ENCODE measurements around the gene GOLGA3. TPM values are rescaled to one million over a fixed set of nuclear protein-coding genes. Genes with fewer than 3 reads are reported as not detected.

GOLGA3 gene
- total and polyA plus RNA-seq, 10 of the 15 experiments (the other 5 are each of a cell fraction or from before 2014, with no cell fraction given), result 2.0 to 42.7 (median 15.2) TPM

DNA sequence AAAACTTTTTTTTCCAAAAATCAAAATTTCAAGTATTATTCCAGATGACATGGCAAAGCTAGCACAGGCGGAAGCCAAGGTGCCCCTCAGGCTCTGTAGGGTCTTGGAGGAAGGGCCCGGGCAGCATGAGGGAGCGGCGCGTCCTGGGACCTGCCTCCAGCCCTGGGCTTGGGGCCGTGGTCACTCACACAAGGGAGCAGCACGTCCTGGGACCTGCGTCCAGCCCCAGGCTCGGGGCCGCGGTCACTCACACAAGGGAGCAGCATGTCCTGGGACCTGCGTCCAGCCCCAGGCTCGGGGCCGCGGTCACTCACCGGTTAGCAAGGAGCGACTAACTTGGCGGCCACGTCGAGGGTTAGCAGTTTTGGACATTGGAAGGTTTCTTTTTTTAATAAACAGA is 11.9 kb upstream of the GOLGA3 start:
- H3K79me2 ChIP-seq (ENCODE audit: control insufficient read depth, insufficient read depth, low read length), result no peaks in the 10 kb centered on the region
- in situ Hi-C loops (cut with MboI), result no loop called here
- TF ChIP-seq ZNF274 (IDR thresholded peaks at IDR 0.05; ENCODE audit: insufficient read depth, insufficient read length) (no peak), ZNF384 (IDR thresholded peaks at IDR 0.05; ENCODE audit: borderline replicate concordance, low read depth, low read length) (no peak), LARP7 (IDR thresholded peaks at IDR 0.05) (no peak), IKZF1 (conservative IDR thresholded peaks at IDR 0.05) (no peak), MTA3 (IDR thresholded peaks at IDR 0.05; ENCODE audit: borderline replicate concordance, low read length) (no peak), NR2C1 (IDR thresholded peaks at IDR 0.05) (no peak), ATF7 (IDR thresholded peaks at IDR 0.05; ENCODE audit: low read depth) (no peak), KDM1A (IDR thresholded peaks at IDR 0.05; ENCODE audit: borderline replicate concordance) (no peak), RUNX3 (IDR thresholded peaks at IDR 0.05; ENCODE audit: low read length) (no peak), NFXL1 (IDR thresholded peaks at IDR 0.05; ENCODE audit: borderline replicate concordance) (no peak), STAT1 (conservative IDR thresholded peaks at IDR 0.05) (no peak), ETV6 (conservative IDR thresholded peaks at IDR 0.05 in 1 of 2, IDR thresholded peaks at IDR 0.05 in 1 of 2; ENCODE audit: borderline replicate concordance in 1 of 2, low read depth in 1 of 2) (no peak), NR2F1 (conservative IDR thresholded peaks at IDR 0.05) (no peak), POLR2A (IDR thresholded peaks at IDR 0.05; ENCODE audit: low read depth, low read length) (no peak), SKIL (IDR thresholded peaks at IDR 0.05; ENCODE audit: low read depth, poor library complexity, severe bottlenecking) (no peak), ZBTB11 (CRISPR knock-in tag; IDR thresholded peaks at IDR 0.05) (no peak), BRCA1 (IDR thresholded peaks at IDR 0.05; ENCODE audit: low read depth, low read length) (no peak), FOXK2 (IDR thresholded peaks at IDR 0.05) (no peak), NR2C2 (IDR thresholded peaks at IDR 0.05; ENCODE audit: borderline replicate concordance, control insufficient read depth, insufficient read length, low read depth) (no peak), IRF5 (IDR thresholded peaks at IDR 0.05; ENCODE audit: borderline replicate concordance) (no peak)
- no peak for FAIRE-seq
- intact Hi-C loops (cut with micrococcal nuclease; ENCODE audit: unreplicated experiment), result no loop called here
- H3K27me3 ChIP-seq (replicated peaks in 1 of 2; ENCODE audit: control insufficient read depth in 2 of 2, insufficient read depth in 2 of 2, low read length in 1 of 2), result no peaks in the 10 kb centered on the region
- H3K36me3 ChIP-seq (ENCODE audit: control insufficient read depth in 2 of 2, insufficient read depth in 2 of 2, low read length in 1 of 2), result peaks cover 6 to 11% of the 10 kb centered on the region in 2 experiments; a peak in 3 of 4 replicates
- ATAC-seq, result no peak
- H4K20me1 ChIP-seq (ENCODE audit: control insufficient read depth, insufficient read depth), result no peaks in the 10 kb centered on the region
- ChIA-PET CTCF (no interaction called here), POLR2A (no interaction called here), RAD21 (ENCODE audit: unreplicated experiment) (no interaction called here), SMC1A (ENCODE audit: uncharacterized antibody, unreplicated experiment) (no interaction called here)
- no peak overlapping the region for H3K4me2 ChIP-seq (ENCODE audit: control insufficient read depth, insufficient read depth)
- 91% methylated on average over 19 of the region's 20 CpGs for WGBS (ENCODE audit: insufficient coverage, insufficient replicate concordance, low lambda C conversion rate, missing lambda C conversion rate)
- no peak overlapping the region for H3K27ac ChIP-seq (ENCODE audit: control insufficient read depth, insufficient read depth)
- H3K9me3 ChIP-seq (replicated peaks; ENCODE audit: control insufficient read depth, insufficient read depth, low read length), result no peaks in the 10 kb centered on the region
- no peak overlapping the region for H2AFZ ChIP-seq (ENCODE audit: control insufficient read depth, low read depth, low read length)
- H3K4me1 ChIP-seq (ENCODE audit: control insufficient read depth, insufficient read depth, low read length), result no peaks in the 10 kb centered on the region
- no peak for DNase-seq (ENCODE audit: low read depth, low spot score)
- BruUV-seq (replicated peaks), result TSS peak; percentile 82
- no peak overlapping the region for H3K9ac ChIP-seq (ENCODE audit: control insufficient read depth, insufficient read depth, low read length)
- no peak overlapping the region for H3K4me3 ChIP-seq

Measured in GM12878 (cell line).